ENCODE results near the gene MAD1L1.

MAD1L1 gene

DNA sequence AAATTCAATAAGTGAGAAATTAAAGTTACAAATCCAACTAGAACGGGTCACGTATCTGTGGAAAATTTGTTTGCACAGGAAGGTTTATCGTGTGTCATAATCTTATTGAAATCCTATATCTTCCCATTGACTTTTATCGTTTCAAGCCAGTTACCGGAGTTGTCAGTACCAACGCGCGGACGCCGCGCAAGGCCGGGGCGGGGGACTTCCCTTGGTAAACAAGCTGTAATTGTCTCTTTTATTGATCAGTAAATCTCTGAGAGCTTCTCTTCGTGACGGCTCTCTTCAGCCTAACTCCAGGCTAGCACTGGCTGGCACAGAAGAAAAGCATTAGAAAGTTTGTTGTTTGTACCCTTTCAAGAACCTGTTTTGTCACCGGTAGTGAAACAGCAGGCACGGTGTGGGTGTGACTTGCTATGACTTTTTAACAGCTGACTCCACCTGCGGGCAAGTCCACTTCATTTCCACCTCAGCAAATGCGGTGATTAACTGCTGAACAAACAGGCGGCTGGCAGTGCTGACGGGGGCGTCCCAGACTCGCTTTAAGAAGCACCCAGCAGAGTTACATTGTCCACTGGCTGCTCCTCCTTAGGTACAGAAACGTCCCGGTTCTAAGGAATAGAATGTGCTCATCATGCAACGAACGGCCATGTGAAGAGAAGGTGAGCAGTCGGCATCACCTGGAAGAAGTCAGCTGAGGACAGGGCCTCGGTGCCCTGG, 215.8 kb downstream of the MAD1L1 start:
- no peaks in the 10 kb centered on the region for H3K27me3 ChIP-seq (replicated peaks; ENCODE audit: control insufficient read depth, insufficient read depth, low read length, poor library complexity, severe bottlenecking)
- H3K36me3 ChIP-seq (ENCODE audit: control insufficient read depth, insufficient read depth, low read length), result no peaks in the 10 kb centered on the region
- H3K4me1 ChIP-seq (ENCODE audit: control insufficient read depth, insufficient read depth, low read length, poor library complexity, severe bottlenecking), result no peaks in the 10 kb centered on the region
- H3K27ac ChIP-seq (ENCODE audit: insufficient read depth, low read length, poor library complexity, severe bottlenecking), result no peak overlapping the region
- no peak for DNase-seq
- H3K9me3 ChIP-seq (ENCODE audit: control insufficient read depth, low read length), result no peaks in the 10 kb centered on the region
- no peak overlapping the region for H3K4me3 ChIP-seq (ENCODE audit: insufficient read depth, low read depth, low read length, poor library complexity, severe bottlenecking)

DNA sequence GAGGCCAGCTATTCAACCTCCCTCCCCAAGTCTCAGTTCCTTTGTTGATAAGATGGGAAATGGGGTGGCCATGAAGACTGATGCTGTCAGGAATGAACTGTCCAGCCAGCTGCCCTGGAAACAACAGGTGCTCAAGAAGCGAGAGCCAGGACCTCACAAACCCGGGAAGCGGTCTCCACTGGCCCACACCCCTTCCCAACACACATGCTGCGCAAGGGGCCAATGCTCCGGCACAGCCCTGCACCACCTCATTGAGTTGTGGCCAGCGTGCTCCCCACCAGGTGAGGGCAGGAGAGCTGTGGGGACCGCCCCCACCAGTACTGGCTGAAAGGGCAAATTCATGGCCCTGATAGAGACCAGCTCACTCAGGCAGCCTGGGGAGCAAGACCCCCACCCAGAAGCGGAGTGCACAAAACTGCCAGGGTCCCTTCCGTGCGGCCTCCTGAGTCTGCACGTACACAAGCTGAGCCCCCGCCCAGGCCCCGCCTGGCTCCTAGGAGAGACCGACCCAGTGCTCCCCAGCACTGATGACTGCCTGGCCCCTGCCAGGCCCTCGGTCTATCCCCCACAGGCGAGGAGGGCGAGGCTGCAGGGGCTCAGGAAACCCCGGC, 216.6 kb downstream of the MAD1L1 start:
- H3K4me1 ChIP-seq (ENCODE audit: control insufficient read depth, insufficient read depth, low read length, poor library complexity, severe bottlenecking), result no peaks in the 10 kb centered on the region
- DNase-seq, result no peak

DNA sequence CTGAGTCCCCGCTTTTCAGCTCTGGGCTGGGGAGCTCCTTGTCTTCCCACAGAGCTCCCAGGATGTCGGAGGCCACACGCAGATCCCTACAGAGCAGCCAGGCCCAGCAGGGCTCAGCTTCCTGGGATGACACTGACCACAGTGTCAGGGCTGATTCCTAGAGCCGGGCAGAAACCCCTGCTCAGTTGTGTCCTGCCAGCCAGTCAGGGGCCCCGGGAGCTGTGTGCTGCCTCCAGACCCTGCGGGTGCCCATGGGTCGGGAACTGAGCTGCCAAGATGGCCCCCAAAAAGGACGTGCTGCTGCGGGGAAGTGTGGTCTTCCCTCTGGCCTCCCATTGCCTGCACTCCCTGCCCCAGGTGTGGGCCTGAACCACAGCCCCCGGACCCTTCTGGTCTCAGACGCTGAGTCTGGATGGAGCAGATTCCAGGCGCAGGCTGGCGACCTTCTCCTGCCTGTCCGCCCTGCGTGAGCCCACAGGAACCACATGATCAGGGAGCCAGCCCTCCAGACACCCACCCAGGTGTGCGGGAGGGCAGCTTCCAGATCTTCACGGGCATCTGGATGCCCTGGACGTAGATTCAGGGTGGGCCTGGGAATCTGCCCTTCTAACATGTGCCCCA, 217.4 kb downstream of the MAD1L1 start:
- Histone ChIP-seq H3K4me3 (ENCODE audit: insufficient read depth, low read depth, low read length, poor library complexity, severe bottlenecking) (no peak overlapping the region), H3K27me3 (replicated peaks; ENCODE audit: control insufficient read depth, insufficient read depth, low read length, poor library complexity, severe bottlenecking) (no peaks in the 10 kb centered on the region), H3K36me3 (ENCODE audit: control insufficient read depth, insufficient read depth, low read length) (no peaks in the 10 kb centered on the region), H3K27ac (ENCODE audit: insufficient read depth, low read length, poor library complexity, severe bottlenecking) (no peak overlapping the region), H3K9me3 (ENCODE audit: control insufficient read depth, low read length) (no peaks in the 10 kb centered on the region), H3K4me1 (ENCODE audit: control insufficient read depth, insufficient read depth, low read length, poor library complexity, severe bottlenecking) (no peaks in the 10 kb centered on the region)
- DNase-seq, result no peak

More for the DNA sequence above, 216.6 kb downstream of the MAD1L1 start:
- Histone ChIP-seq H3K4me3 (ENCODE audit: insufficient read depth, low read depth, low read length, poor library complexity, severe bottlenecking) (no peak overlapping the region), H3K27ac (ENCODE audit: insufficient read depth, low read length, poor library complexity, severe bottlenecking) (no peak overlapping the region), H3K36me3 (ENCODE audit: control insufficient read depth, insufficient read depth, low read length) (no peaks in the 10 kb centered on the region), H3K27me3 (replicated peaks; ENCODE audit: control insufficient read depth, insufficient read depth, low read length, poor library complexity, severe bottlenecking) (no peaks in the 10 kb centered on the region), H3K9me3 (ENCODE audit: control insufficient read depth, low read length) (no peaks in the 10 kb centered on the region)

DNA sequence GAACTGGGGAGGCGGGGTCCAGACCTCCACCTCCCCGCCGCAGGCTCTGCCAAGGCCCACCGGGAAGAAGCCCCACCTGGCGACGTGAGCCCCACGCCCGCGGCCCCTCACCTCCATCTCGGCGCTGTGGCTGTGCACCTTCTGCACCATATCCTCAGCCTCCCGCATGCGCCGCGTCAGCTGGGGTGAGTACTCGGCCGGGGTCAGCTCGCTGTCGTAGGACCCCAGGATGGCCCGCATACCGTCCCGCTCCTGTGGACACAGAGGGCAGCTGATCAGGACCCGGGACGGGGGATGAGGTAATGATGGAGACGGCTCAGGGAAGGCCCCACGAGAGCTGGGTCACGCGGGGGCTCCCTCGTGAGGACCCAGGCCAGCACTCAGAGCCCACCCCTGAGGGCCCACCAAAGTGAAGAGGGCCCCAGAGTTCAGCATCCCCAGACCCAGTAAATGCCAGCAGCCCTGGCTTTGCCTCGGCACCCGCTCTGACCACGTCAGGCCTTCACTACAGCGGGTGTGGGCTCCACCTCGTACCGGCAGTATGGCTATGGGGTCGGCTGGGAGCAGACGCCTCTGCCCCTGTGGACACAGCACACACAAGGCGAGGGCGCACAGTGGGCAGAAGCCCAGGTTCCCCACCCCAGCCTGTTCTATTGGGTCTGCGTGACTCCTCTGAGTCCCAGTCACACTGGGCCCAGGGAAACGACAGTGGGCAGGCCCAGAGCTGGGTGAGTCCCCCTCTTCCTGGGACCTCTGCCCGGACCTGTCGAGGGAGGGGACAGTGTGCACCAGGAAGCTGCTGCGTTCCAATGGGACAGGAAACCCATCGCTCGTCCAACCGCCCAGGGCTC, 218.1 kb downstream of the MAD1L1 start:
- H3K27ac ChIP-seq (ENCODE audit: insufficient read depth, low read length, poor library complexity, severe bottlenecking), result no peak overlapping the region
- H3K9me3 ChIP-seq (ENCODE audit: control insufficient read depth, low read length), result no peaks in the 10 kb centered on the region
- H3K27me3 ChIP-seq (replicated peaks; ENCODE audit: control insufficient read depth, insufficient read depth, low read length, poor library complexity, severe bottlenecking), result no peaks in the 10 kb centered on the region
- DNase-seq, result no peak
- no peaks in the 10 kb centered on the region for H3K4me1 ChIP-seq (ENCODE audit: control insufficient read depth, insufficient read depth, low read length, poor library complexity, severe bottlenecking)
- no peaks in the 10 kb centered on the region for H3K36me3 ChIP-seq (ENCODE audit: control insufficient read depth, insufficient read depth, low read length)
- H3K4me3 ChIP-seq (ENCODE audit: insufficient read depth, low read depth, low read length, poor library complexity, severe bottlenecking), result no peak overlapping the region

DNA sequence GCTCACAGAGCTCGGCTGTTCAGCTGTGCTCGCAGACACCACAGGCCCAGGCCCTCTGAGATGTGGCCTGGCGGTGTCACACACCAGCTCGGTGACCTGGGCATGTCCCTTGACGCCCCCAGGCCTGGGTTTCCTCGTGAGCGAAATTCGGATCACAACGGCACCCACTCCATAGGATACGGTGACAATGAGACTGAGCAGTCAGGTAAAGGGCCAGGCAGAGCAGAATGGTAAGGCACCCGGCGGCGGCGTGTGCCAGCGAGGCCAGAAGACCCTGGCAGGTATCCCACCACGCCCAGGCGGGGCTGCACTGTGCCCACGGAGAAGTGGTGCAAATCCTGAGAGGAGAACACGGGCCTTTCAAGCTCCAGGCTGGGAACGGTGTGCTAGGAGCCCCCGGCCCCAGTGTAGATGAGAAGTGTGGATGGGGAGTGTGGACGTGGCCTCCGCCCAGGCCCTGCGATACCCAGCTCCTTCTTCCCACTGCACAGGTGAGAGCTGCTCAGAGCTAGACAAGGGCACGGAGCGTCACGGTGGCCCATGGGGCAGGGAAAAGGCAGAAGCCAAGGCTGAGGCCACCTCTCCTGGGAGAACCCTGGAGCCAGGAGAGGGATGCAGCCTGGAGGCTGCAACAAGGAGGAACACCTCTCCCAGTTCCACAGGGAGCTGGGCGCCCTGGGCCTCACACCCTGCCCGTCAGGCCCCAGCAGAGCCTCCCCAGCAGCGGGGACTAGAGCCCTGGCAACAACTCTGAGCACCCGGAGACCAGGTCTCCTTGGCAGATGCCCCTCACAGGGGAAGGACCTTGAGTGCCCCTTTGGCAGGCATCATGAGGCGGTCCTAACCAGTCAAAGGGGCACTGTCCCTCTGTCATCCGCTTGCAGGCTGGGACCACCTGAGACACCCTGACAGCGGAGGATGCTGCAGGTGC, 219.1 kb downstream of the MAD1L1 start:
- Histone ChIP-seq H3K27ac (ENCODE audit: insufficient read depth, low read length, poor library complexity, severe bottlenecking) (no peak overlapping the region), H3K36me3 (ENCODE audit: control insufficient read depth, insufficient read depth, low read length) (no peaks in the 10 kb centered on the region), H3K9me3 (ENCODE audit: control insufficient read depth, low read length) (no peaks in the 10 kb centered on the region), H3K27me3 (replicated peaks; ENCODE audit: control insufficient read depth, insufficient read depth, low read length, poor library complexity, severe bottlenecking) (no peaks in the 10 kb centered on the region), H3K4me1 (ENCODE audit: control insufficient read depth, insufficient read depth, low read length, poor library complexity, severe bottlenecking) (no peaks in the 10 kb centered on the region), H3K4me3 (ENCODE audit: insufficient read depth, low read depth, low read length, poor library complexity, severe bottlenecking) (no peak overlapping the region)
- no peak for DNase-seq

DNA sequence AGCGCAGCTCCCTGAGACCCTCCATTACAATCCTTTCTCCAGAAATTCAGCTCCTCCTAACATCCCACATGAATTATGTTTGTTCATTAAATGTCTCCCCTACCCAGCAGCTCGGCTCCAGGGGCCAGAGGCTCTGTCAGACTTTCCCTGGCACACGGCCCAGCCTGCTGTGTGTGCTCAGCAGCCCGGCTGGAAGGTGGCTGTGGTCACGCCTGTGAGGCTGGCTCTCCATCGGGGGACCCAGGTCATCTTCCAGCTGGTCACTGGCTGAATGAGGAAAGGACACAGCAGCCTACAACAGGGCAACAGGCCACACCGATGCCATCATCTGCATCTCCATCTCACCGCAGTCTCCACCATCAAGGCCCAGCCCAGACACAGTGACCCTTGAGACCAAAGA, 219.8 kb downstream of the MAD1L1 start:
- Histone ChIP-seq H3K9me3 (ENCODE audit: control insufficient read depth, low read length) (no peaks in the 10 kb centered on the region), H3K27ac (ENCODE audit: insufficient read depth, low read length, poor library complexity, severe bottlenecking) (no peak overlapping the region), H3K36me3 (ENCODE audit: control insufficient read depth, insufficient read depth, low read length) (no peaks in the 10 kb centered on the region), H3K4me1 (ENCODE audit: control insufficient read depth, insufficient read depth, low read length, poor library complexity, severe bottlenecking) (no peaks in the 10 kb centered on the region), H3K27me3 (replicated peaks; ENCODE audit: control insufficient read depth, insufficient read depth, low read length, poor library complexity, severe bottlenecking) (no peaks in the 10 kb centered on the region), H3K4me3 (ENCODE audit: insufficient read depth, low read depth, low read length, poor library complexity, severe bottlenecking) (no peak overlapping the region)
- no peak for DNase-seq

DNA sequence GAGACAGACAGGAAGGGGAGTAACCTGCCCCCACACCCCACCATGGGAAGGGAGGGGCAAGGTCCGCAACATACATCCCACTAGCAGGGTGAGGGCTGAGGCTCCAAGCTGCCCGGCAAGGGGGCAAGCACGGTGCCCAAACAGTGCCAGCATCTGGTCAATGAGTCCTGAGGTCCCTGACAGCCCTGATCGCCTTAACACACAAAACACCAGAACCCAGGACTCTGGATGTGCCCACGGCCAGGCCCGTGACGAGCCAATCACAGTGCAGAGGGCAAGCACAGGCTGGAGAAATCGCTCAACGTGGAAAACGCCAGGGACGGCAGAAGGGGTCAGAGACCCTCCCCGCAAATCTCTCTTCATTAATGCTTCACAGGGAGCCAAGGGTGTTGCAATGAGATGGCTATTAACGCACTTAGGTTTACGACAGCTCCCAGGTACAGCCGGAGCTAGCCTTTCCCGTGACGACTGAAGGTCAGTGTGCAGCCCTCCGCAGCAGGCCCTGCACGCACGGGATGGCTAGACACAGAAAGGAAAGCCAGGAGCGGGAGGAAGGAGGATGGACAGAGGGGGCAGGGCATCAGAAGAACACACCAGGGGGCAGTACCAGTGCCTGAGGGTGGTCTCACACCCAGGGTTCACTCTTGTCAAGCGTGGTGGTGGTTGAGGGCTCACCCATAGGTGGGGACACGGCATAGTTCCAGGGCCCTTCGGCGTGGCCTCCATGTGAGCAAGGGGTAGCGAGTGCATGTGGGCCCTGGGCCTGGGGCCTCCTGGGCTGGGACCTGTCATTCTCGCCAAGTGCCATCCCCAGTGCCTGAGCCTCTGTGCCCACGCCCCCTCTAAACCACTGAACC, 220.5 kb downstream of the MAD1L1 start:
- Histone ChIP-seq H3K4me1 (ENCODE audit: control insufficient read depth, insufficient read depth, low read length, poor library complexity, severe bottlenecking) (no peaks in the 10 kb centered on the region), H3K36me3 (ENCODE audit: control insufficient read depth, insufficient read depth, low read length) (no peaks in the 10 kb centered on the region), H3K9me3 (ENCODE audit: control insufficient read depth, low read length) (no peaks in the 10 kb centered on the region), H3K27me3 (replicated peaks; ENCODE audit: control insufficient read depth, insufficient read depth, low read length, poor library complexity, severe bottlenecking) (no peaks in the 10 kb centered on the region), H3K27ac (ENCODE audit: insufficient read depth, low read length, poor library complexity, severe bottlenecking) (no peak overlapping the region), H3K4me3 (ENCODE audit: insufficient read depth, low read depth, low read length, poor library complexity, severe bottlenecking) (no peak overlapping the region)
- DNase-seq, result no peak

DNA sequence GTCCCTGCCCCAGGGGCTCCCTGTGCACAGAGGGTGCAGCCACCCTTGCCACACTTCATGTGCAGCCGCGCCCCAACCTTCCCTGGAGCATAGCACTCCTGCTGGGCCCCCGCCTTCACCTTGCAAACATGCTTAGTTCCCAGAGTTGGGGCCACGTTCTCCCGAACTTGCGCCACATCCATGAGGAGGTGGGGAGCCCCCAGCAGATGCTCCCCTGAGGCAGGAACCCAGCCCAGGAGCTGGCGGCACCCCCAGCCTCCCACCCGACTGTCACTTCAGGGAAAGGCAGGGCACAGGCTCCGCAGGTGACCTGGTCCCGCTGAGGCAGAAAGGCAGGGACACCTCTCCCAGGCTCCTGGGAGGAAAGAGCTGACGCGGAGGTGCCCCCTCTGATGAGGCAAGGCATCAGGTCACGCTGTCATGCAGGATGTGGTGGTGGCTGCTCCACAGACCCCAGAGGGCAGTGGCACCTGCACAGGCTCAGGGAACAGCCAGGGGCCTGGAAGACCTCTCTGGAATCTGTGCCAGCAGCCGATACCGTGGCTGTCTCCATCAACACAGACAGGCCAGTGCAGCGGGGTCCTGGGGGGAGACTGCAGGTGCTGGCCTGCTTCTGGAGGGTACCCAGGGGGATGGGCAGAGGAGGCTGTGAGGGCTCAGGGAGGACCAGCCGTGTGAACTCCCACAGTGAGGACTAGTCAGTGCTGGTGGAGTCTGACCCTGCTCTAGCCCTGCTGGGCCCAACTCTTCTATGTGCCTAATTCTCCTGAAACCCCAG, 221.3 kb downstream of the MAD1L1 start:
- Histone ChIP-seq H3K4me3 (ENCODE audit: insufficient read depth, low read depth, low read length, poor library complexity, severe bottlenecking) (no peak overlapping the region), H3K9me3 (ENCODE audit: control insufficient read depth, low read length) (no peaks in the 10 kb centered on the region), H3K4me1 (ENCODE audit: control insufficient read depth, insufficient read depth, low read length, poor library complexity, severe bottlenecking) (no peaks in the 10 kb centered on the region), H3K27me3 (replicated peaks; ENCODE audit: control insufficient read depth, insufficient read depth, low read length, poor library complexity, severe bottlenecking) (no peaks in the 10 kb centered on the region), H3K27ac (ENCODE audit: insufficient read depth, low read length, poor library complexity, severe bottlenecking) (no peak overlapping the region), H3K36me3 (ENCODE audit: control insufficient read depth, insufficient read depth, low read length) (no peaks in the 10 kb centered on the region)
- DNase-seq, result no peak

Measured in effector memory CD4-positive, alpha-beta T cell (primary cell).